ENCODE results near the gene CLIP4.
"Not testable (repeated sequence)": the region's sequence is repeated elsewhere in the genome, so short reads cannot be mapped to it uniquely, and the experiment has no call there.

The CLIP4 gene

DNA sequence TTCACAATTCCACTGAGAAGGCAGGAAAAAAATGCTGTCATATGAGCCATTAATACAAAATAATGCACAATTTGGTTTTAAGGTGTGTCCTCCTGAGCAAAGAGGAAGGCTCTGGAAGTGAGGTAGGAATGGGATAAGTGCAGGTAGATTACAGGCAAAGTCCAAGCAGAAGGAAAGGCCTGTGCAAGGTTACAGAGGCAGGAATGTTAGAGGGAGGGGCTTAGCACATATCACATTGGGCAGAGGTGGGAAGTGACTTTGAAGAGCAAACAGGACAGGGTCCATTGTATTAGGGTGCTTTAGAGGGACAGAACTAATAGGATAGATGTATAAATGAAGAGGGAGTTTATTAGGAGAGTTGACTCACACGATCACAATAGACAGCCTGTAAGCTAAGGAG lies 14.7 kb upstream of the CLIP4 start:
- peak; percentile 62 for FAIRE-seq
- DNase-seq (ENCODE audit: low spot score) = no peak

GRCh38 chr2:29104688-29105087 lies 10.5 kb upstream of the CLIP4 start:
- no peak for DNase-seq (ENCODE audit: low spot score)
- no peak for FAIRE-seq

DNA sequence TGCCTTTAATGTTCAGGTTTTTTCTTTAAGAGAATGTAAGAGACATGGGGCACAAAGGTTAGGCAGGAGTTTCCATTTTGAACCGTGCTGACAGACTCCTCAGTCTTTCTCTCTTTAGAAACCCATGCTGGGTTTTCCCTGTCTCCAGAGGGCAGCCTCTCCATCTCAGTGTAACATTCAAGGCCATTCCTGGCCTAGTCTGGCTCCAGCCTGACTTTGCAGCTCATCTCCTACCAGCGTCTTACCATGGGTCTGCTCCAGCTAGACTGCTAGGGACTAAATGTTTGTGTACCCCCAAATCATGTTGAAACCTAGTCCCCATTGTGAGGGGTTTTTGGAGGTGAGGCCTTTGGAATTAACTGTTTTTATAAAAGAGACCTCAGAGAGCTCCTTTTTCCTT lies 9.8 kb upstream of the CLIP4 start:
- FAIRE-seq = peak; percentile 20
- DNase-seq (ENCODE audit: low spot score) = no peak

GRCh38 chr2:29106256-29106655 lies 9.0 kb upstream of the CLIP4 start:
- FAIRE-seq = no peak
- DNase-seq (ENCODE audit: low spot score) = no peak

GRCh38 chr2:29106980-29107388 lies 8.2 kb upstream of the CLIP4 start:
- DNase-seq (ENCODE audit: low spot score) (peak; percentile 49), FAIRE-seq (peak; percentile 27)

- not testable (repeated sequence) for FAIRE-seq; DNase-seq (ENCODE audit: low spot score)
Measured at GRCh38 chr2:29107547-29107946, 7.7 kb upstream of the CLIP4 start.

DNA sequence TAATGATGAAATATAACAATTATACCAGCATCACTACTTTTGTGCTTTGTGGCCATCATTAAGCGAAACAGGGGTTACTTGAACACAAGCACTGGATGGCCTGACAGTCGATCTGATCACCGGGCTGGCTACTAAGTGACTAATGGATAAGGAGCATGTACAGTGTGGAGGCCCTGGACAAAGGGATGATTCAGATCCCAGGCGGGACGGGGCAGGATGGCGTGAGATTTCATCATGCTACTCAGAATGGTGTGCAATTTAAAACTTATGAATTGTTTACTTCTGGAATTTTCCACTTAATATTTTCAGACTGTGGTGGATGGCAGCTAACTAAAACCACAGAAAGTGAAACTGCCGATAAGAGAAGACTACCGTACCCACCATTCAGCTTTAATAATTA lies 7.0 kb upstream of the CLIP4 start:
- peak; percentile 85 for DNase-seq (ENCODE audit: low spot score)
- peak; percentile 70 for FAIRE-seq

DNA sequence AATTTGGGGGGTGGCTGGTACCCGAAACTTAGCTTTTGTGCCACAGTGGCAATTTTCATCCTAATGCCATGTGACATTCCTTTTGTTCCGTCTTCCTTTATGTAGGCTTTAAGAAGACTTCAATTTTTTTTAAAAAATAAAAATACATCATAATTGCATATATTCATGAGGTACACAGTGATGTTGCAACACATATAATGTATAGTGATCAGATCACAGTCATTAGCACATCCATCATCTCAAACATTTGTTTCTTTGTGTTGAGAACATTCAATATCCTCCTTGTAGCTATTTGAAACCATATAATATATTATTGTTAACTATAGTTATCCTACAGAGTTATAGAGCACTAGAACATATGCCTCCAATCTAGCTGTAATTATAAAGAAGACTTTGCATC lies 6.0 kb upstream of the CLIP4 start:
- no peak for FAIRE-seq
- no peak for DNase-seq (ENCODE audit: low spot score)

- FAIRE-seq (no peak), DNase-seq (ENCODE audit: low spot score) (no peak)
Measured at GRCh38 chr2:29110916-29111535, 4.2 kb upstream of the CLIP4 start.

- FAIRE-seq = no peak
- DNase-seq (ENCODE audit: low spot score) = no peak
Measured at GRCh38 chr2:29112379-29112778, 2.8 kb upstream of the CLIP4 start.

DNA sequence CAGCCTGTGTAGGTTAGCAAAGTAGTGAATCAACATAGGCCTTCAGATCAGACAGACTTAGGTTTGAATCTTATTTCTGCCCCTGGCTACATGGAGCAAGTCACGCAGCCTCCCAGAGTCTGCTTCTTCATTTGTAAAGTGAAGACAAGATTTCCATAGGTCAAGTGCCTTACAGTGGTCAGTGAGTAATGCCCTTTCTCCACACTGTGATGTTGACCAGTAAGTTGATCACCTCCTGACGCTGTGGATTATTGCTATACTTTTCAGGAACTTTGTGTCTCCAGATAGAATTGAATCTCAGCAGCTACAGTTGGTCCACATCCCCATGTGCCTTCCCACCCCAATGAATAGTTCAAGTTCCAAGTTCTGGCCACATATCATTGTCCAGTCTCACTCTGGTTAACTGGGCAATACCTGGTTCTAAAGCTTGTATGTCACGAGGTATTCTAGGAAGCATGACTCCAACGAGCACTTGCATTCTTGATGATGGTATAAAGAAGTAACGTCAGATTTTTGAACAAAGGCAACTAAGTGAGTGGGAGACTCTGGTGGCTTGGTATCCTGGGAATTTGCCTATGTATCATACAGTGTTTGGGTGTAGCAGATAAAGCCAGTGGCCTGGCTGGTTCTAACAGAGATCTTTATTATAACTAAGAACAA lies 2.1 kb upstream of the CLIP4 start:
- FAIRE-seq = no peak
- no peak for DNase-seq (ENCODE audit: low spot score)

GRCh38 chr2:29113891-29114321 lies 1.3 kb upstream of the CLIP4 start:
- FAIRE-seq = no peak
- peak; percentile 66 for DNase-seq (ENCODE audit: low spot score)

DNA sequence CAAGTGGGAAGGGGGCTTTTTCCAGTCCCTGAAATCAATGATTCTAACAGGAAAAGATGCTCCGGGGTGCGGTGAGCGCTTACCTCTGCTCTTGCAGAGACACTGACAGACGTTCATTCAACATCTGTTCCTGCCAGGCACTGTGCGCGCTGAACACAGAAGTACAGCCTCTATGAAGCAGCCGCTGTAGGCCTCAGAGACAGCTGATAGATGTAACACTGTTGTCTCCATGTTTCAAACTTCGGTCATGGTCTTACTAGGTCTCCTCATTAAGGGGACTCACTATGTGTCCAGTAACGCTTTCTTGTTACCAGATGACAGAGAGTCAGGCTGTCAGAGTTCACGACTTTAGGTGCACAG lies 649 bp upstream of the CLIP4 start:
- FAIRE-seq (peak; percentile 32), DNase-seq (ENCODE audit: low spot score) (no peak)

- no peak for DNase-seq (ENCODE audit: low spot score)
- FAIRE-seq = peak; percentile 5
Measured at GRCh38 chr2:29115797-29116781, 874 bp downstream of the CLIP4 start.

DNA sequence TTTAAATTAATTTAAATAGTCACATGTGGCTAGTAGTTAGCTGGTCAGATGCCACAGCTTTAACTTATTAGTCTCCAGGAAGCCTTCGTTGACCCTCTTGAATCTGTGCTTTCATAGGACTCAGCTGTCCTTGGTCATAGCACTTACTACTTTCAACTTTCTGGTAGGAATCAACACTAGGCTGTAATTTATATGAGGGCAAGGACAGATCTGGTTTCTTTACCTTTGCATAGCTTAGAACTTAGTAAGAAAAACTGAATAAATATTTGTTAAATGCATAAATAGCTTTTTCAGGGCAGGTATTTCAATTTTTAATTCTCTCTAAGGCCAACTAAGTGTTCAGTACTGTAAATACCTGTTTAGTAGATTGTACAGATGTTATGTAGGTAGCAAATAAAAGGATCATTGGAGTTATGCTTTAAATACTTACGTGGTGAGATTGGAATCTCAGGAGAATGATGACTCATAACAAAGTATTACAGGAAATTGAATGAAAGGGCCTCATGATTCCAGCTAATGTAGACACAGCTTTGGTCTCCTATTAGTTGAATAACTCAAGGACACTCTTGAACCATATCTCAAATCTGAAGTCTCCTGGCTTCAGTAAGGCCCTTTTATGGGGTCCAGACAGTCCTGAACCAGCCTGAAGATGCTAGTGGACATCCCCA lies 2.6 kb downstream of the CLIP4 start:
- no peak for FAIRE-seq
- DNase-seq (ENCODE audit: low spot score) = peak; percentile 71

- FAIRE-seq (no peak), DNase-seq (ENCODE audit: low spot score) (no peak)
Measured at GRCh38 chr2:29119211-29119610, 4.0 kb downstream of the CLIP4 start.

DNA sequence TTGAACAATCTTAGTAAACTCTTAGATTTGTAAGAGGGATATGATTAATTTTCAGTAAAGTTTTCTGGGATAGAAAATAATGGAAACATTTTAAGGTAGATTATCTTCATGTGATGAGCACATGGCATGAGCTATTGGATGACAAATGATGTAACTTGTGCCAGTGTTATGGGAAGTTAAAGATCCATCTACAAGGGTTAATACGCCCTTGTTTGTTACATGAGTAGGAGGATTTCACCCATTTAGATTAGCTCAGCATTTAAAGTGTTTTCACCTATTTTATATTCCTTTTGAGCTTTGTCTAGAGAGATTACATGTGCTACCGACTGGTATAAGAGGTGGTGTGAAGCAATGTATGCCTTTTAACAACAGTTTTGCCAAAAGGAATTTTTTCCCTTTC lies 5.6 kb downstream of the CLIP4 start:
- DNase-seq (ENCODE audit: low spot score) (no peak), FAIRE-seq (no peak)

DNA sequence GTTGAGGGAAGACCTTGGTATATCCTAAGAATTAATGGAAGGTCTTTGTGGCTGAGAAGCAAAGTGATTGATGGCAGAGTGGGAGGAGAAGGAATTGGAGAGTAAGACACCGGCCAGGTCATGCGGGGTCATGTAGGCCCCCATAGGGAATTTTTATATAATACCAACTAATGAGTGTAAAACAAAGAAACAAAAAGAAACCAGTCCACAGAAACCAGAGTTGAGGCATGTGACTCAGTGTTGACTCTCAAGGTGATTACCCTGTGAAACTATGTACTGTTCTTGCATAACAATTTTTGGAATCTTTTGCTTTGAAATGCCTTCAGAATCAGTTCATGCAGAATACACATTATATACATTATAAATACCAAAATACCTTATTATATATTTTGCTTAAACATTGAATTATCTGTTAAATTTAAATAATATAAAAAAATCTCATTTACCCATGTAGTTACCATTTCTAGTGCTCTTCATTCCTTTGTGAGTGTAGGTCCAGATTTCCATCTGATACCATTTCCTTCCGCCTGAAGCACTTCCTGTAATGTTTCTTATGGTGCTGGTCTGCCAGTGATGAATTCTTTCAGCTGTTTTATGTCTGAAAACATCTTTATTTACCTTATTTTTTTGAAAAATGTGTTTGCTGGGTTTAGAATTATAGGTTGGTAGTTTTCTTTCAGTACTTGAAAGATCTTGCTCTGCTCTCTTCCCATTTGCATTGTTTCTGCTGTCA lies 8.6 kb downstream of the CLIP4 start:
- FAIRE-seq = no peak

DNA sequence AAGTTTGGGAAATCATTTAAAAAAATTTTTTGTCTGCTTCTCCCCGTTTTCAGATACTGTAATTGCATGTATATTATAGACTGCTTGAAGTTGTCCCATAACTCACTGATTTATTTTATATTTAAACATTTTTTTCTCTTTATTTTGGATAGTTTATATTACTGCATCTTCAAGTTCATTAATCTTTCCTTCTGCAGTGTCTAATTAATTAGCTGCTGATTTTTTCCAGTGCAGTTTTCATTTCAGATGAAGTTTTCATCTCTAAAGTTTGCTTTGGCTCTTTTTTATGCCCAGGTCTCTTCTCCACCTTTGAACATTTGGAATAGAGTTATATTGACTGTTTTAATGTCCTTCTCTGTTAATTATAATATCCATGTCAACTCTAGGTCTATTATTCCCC lies 9.3 kb downstream of the CLIP4 start:
- DNase-seq (ENCODE audit: low spot score) = no peak
- no peak for FAIRE-seq

More for the DNA sequence above, 8.6 kb downstream of the CLIP4 start:
- DNase-seq (ENCODE audit: low spot score) = peak; percentile 48

- no peak for DNase-seq (ENCODE audit: low spot score)
- no peak for FAIRE-seq
Measured at GRCh38 chr2:29129586-29130281, 14.5 kb downstream of the CLIP4 start.
